CD4-positive, alpha-beta T cell (primary cell): Measurements from ENCODE around the gene ARHGAP42. TPM values are rescaled to one million over a fixed set of nuclear protein-coding genes. Genes with fewer than 3 reads are reported as not detected.

Experiments
- ATAC-seq: fragments of 200-7000 bp; cut with Tn5 transposase; one replicate; pipeline ENCODE4 v1.10.0; 2022; ENCODE audit warnings: mild to moderate bottlenecking; ENCODE audit not compliant: poor library complexity
- CTCF ChIA-PET: fragments of 350-600 bp; sonication (Branson Sonifier 250); formaldehyde crosslinking; loops from one replicate; lab custom pipeline; 2021; ENCODE audit warnings: antibody characterized with exemption, inconsistent platforms; lab: Charles Lee
- POLR2A ChIA-PET: fragments of 350-600 bp; sonication (Branson Sonifier 250); formaldehyde crosslinking; loops from one replicate; lab custom pipeline; 2021; ENCODE audit warnings: antibody characterized with exemption, inconsistent platforms; lab: Charles Lee
- DNase-seq, 14 experiments: peaks; one replicate each; pipeline ENCODE4 v3.0.0-alpha.2; 2013 to 2020; ENCODE audit warnings: mixed read lengths in 2 of 14
- H3K27ac ChIP-seq, 2 donors: one replicate each; pipeline versions ENCODE4 v1.5.1 to v1.7.0; 2013; ENCODE audit warnings: low read length in 2 of 2, low read depth in 1 of 2, mild to moderate bottlenecking in 1 of 2
- H3K27me3 ChIP-seq, 2 experiments: 1 replicate in 1 of 2; 2 replicates in 1 of 2; pipeline versions ENCODE4 v1.6.1 to v1.7.0; 2013; ENCODE audit warnings: low read length in 2 of 2, control low read depth in 1 of 2, mild to moderate bottlenecking in 1 of 2, moderate library complexity in 1 of 2; ENCODE audit not compliant: insufficient read depth in 2 of 2, control insufficient read depth in 1 of 2
- H3K36me3 ChIP-seq: one replicate; pipeline ENCODE4 v1.6.1; 2013; ENCODE audit warnings: low read length, control low read depth; ENCODE audit not compliant: insufficient read depth
- H3K4me1 ChIP-seq: one replicate; pipeline ENCODE4 v1.6.1; 2013; ENCODE audit warnings: low read length, control low read depth; ENCODE audit not compliant: insufficient read depth
- H3K4me3 ChIP-seq: one replicate; pipeline ENCODE4 v1.5.1; 2013; ENCODE audit warnings: mild to moderate bottlenecking, low read length, moderate library complexity
- H3K9me3 ChIP-seq, 2 experiments: 1 replicate in 1 of 2; 2 replicates in 1 of 2; pipeline versions ENCODE4 v1.6.1 to v1.7.0; 2013; ENCODE audit warnings: low read length in 2 of 2, mild to moderate bottlenecking in 2 of 2, control low read depth in 1 of 2, moderate library complexity in 1 of 2; ENCODE audit not compliant: control insufficient read depth in 1 of 2, insufficient read depth in 1 of 2
- H3K27ac Mint-ChIP-seq: one replicate; pipeline ENCODE4 v1.8.0; 2020; ENCODE audit warnings: mixed read lengths
- H3K27me3 Mint-ChIP-seq: one replicate; pipeline ENCODE4 v1.8.0; 2021; ENCODE audit warnings: mixed read lengths
- H3K36me3 Mint-ChIP-seq: one replicate; pipeline ENCODE4 v1.8.0; 2021; ENCODE audit warnings: low read depth, mixed read lengths
- H3K4me1 Mint-ChIP-seq: one replicate; pipeline ENCODE4 v1.8.0; 2021; ENCODE audit warnings: low read depth, mixed read lengths
- H3K4me3 Mint-ChIP-seq: one replicate; pipeline ENCODE4 v1.8.0; 2020; ENCODE audit warnings: mild to moderate bottlenecking, mixed read lengths
- H3K9me3 Mint-ChIP-seq: one replicate; pipeline ENCODE4 v1.8.0; 2020; ENCODE audit warnings: mixed read lengths
- intact Hi-C, 2 experiments: fragments of 100-400 bp; cut with DNase I in 1 of 2; cut with micrococcal nuclease in 1 of 2; formaldehyde crosslinking; loops; one replicate each; pipeline versions ENCODE4 v1.15.1 to v1.9.0; 2023 to 2025; cut with DNase I, micrococcal nuclease
- total RNA-seq, 174 experiments: library from RNA in 2 of 174; stranded (reverse) in 2 of 174; gene quantifications; one replicate each; pipeline ENCODE4 v1.2.3 and lab custom pipeline; 2021 to 2026
- TF ChIP-seq, protein P1 (sequence below): fragments of 200-600 bp; IDR thresholded peaks from one replicate; pipeline ENCODE4 v1.8.0; 2022; ENCODE audit warnings: antibody characterized with exemption, mild to moderate bottlenecking

The ARHGAP42 gene
- total RNA-seq, 2 experiments from 2014 or later: not detected

- H3K27ac Mint-ChIP-seq: no peak overlapping the region
- H3K36me3 ChIP-seq: no peaks in the 10 kb centered on the region
- no peak overlapping the region for H3K4me3 ChIP-seq
- no peaks in the 10 kb centered on the region for H3K36me3 Mint-ChIP-seq
- intact Hi-C loops: no loop called here
- ATAC-seq (no peak), DNase-seq (no peak)
- no peaks in the 10 kb centered on the region for H3K9me3 Mint-ChIP-seq
- TF ChIP-seq, protein P1, sequence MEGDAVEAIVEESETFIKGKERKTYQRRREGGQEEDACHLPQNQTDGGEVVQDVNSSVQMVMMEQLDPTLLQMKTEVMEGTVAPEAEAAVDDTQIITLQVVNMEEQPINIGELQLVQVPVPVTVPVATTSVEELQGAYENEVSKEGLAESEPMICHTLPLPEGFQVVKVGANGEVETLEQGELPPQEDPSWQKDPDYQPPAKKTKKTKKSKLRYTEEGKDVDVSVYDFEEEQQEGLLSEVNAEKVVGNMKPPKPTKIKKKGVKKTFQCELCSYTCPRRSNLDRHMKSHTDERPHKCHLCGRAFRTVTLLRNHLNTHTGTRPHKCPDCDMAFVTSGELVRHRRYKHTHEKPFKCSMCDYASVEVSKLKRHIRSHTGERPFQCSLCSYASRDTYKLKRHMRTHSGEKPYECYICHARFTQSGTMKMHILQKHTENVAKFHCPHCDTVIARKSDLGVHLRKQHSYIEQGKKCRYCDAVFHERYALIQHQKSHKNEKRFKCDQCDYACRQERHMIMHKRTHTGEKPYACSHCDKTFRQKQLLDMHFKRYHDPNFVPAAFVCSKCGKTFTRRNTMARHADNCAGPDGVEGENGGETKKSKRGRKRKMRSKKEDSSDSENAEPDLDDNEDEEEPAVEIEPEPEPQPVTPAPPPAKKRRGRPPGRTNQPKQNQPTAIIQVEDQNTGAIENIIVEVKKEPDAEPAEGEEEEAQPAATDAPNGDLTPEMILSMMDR: no peak
- H3K9me3 ChIP-seq: no peaks in the 10 kb centered on the region
- H3K27me3 Mint-ChIP-seq: no peaks in the 10 kb centered on the region
- ChIA-PET POLR2A (no interaction called here), CTCF (no interaction called here)
- no peaks in the 10 kb centered on the region for H3K4me1 Mint-ChIP-seq
- no peak overlapping the region for H3K4me3 Mint-ChIP-seq
- H3K4me1 ChIP-seq: no peaks in the 10 kb centered on the region
- no peak overlapping the region for H3K27ac ChIP-seq
- no peaks in the 10 kb centered on the region for H3K27me3 ChIP-seq
These were observed 245.5 kb downstream of the ARHGAP42 start for GRCh38 chr11:100932474-100933100.

- H3K9me3 ChIP-seq: no peaks in the 10 kb centered on the region
- Mint-ChIP-seq H3K4me1 (no peaks in the 10 kb centered on the region), H3K36me3 (no peaks in the 10 kb centered on the region), H3K4me3 (no peak overlapping the region), H3K27me3 (no peaks in the 10 kb centered on the region), H3K27ac (no peak overlapping the region), H3K9me3 (peaks cover 2% of the 10 kb centered on the region)
- CTCF ChIA-PET: no interaction called here
- ATAC-seq (no peak), DNase-seq (no peak)
- no peaks in the 10 kb centered on the region for H3K27me3 ChIP-seq
- H3K4me1 ChIP-seq: no peaks in the 10 kb centered on the region
- H3K36me3 ChIP-seq: no peaks in the 10 kb centered on the region
- POLR2A ChIA-PET: no interaction called here
- TF ChIP-seq, protein P1: no peak
- H3K27ac ChIP-seq: no peak overlapping the region
- intact Hi-C loops: no loop called here
- no peak overlapping the region for H3K4me3 ChIP-seq
These were observed 249.7 kb downstream of the ARHGAP42 start for GRCh38 chr11:100936781-100937180.

GRCh38 chr11:100939571-100939970 is 252.5 kb downstream of the ARHGAP42 start:
- H3K4me1 ChIP-seq: no peaks in the 10 kb centered on the region
- TF ChIP-seq, protein P1: no peak
- DNase-seq (no peak), ATAC-seq (no peak)
- intact Hi-C loops: no loop called here
- Mint-ChIP-seq H3K27ac (no peak overlapping the region), H3K4me1 (no peaks in the 10 kb centered on the region), H3K4me3 (no peak overlapping the region), H3K27me3 (no peaks in the 10 kb centered on the region), H3K9me3 (peaks cover 2% of the 10 kb centered on the region), H3K36me3 (no peaks in the 10 kb centered on the region)
- H3K4me3 ChIP-seq: no peak overlapping the region
- no peaks in the 10 kb centered on the region for H3K36me3 ChIP-seq
- no peaks in the 10 kb centered on the region for H3K9me3 ChIP-seq
- no peaks in the 10 kb centered on the region for H3K27me3 ChIP-seq
- POLR2A ChIA-PET: no interaction called here
- CTCF ChIA-PET: no interaction called here
- no peak overlapping the region for H3K27ac ChIP-seq
